Ascending aorta (tissue), 2 donors: ENCODE measurements around the gene CSNK1E. TPM values are rescaled to one million over a fixed set of nuclear protein-coding genes. Genes with fewer than 3 reads are reported as not detected.

Experiments used
- DNase-seq, 2 donors: peaks; one replicate each; pipeline ENCODE4 v3.0.0-alpha.2; 2019; ENCODE audit warnings: low spot score in 2 of 2
- H3K27ac ChIP-seq, 2 donors: fragments of 200-600 bp; sonication (generic); one replicate each; pipeline ENCODE4 v1.5.1; 2016 to 2017; ENCODE audit warnings: mild to moderate bottlenecking in 1 of 2
- H3K27me3 ChIP-seq: fragments of 200-600 bp; sonication (generic); one replicate; pipeline ENCODE4 v1.5.1; 2017
- H3K36me3 ChIP-seq, 2 donors: fragments of 200-600 bp; sonication (generic); one replicate each; pipeline ENCODE4 v1.5.1; 2016
- H3K4me1 ChIP-seq, 2 donors: fragments of 200-600 bp; sonication (generic); one replicate each; pipeline ENCODE4 v1.5.1; 2016 to 2017; ENCODE audit warnings: mild to moderate bottlenecking in 1 of 2
- H3K4me3 ChIP-seq, 2 donors: fragments of 200-600 bp; sonication (generic); one replicate each; pipeline ENCODE4 v1.5.1; 2016 to 2017; ENCODE audit warnings: mild to moderate bottlenecking in 1 of 2
- H3K9me3 ChIP-seq, 2 donors: fragments of 200-600 bp; sonication (generic); one replicate each; pipeline ENCODE4 v1.5.1; 2016
- CTCF ChIP-seq, 3 experiments: fragments of 200-600 bp in 2 of 3; fragments of 450-650 bp in 1 of 3; sonication (generic) in 2 of 3; IDR thresholded peaks; one replicate each; pipeline ENCODE4 v1.5.1; 2016 to 2019; ENCODE audit warnings: antibody characterized with exemption in 3 of 3, mild to moderate bottlenecking in 1 of 3, moderate library complexity in 1 of 3
- intact Hi-C: fragments of 100-400 bp; cut with DNase I; formaldehyde crosslinking; loops from one replicate; pipeline ENCODE4 v1.15.1; 2023
- total RNA-seq: library from RNA; depleted of rRNA; stranded (reverse); fragments of >200 nt; gene quantifications from one replicate; pipeline ENCODE4 v1.1.0, GENCODE V29; 2016

CSNK1E gene
- total RNA-seq, 1 donor from 2014 or later = 185 TPM

GRCh38 chr22:38273135-38273826 lies 44.0 kb downstream of the CSNK1E start:
- Histone ChIP-seq H3K27me3 (no peaks in the 10 kb centered on the region), H3K4me1 (peaks cover 8 to 34% of the 10 kb centered on the region in 2 donors), H3K4me3 (peak overlapping the region; percentile 90 to 92), H3K27ac (peak overlapping the region; percentile 96), H3K36me3 (no peaks in the 10 kb centered on the region), H3K9me3 (no peaks in the 10 kb centered on the region)
- TF ChIP-seq CTCF (IDR thresholded peaks at IDR 0.05) = no peak
- DNase-seq = no peak
- intact Hi-C loops = loop anchor here (2.0 to 5.0 kb wide), 3 partner anchors 46 to 204 kb away; no protein-coding TSS in a partner anchor

- intact Hi-C loops = loop anchor here (2.0 to 5.0 kb wide), 3 partner anchors 46 to 204 kb away; no protein-coding TSS in a partner anchor
- TF ChIP-seq CTCF (IDR thresholded peaks at IDR 0.05) = peak in 1 of 3 experiments; percentile 17
- peak in 1 of 2 donors; percentile 88 for DNase-seq
- Histone ChIP-seq H3K36me3 (no peaks in the 10 kb centered on the region), H3K4me3 (peak within 1 kb of the TSS; percentile 90 to 92), H3K27me3 (no peaks in the 10 kb centered on the region), H3K4me1 (peaks cover 8 to 34% of the 10 kb centered on the region in 2 donors), H3K27ac (peak within 1 kb of the TSS; percentile 96), H3K9me3 (no peaks in the 10 kb centered on the region)
Observed at GRCh38 chr22:38272373-38273134, 44.7 kb downstream of the CSNK1E start, which contains the start of gene TMEM184B. Gene TMEM184B, minus strand, starts transcription at chr22:38273010. Its CDS starts 25,049 bp downstream, at chr22:38247961.

- Histone ChIP-seq H3K4me3 (peak overlapping the region; percentile 90 to 92), H3K9me3 (no peaks in the 10 kb centered on the region), H3K36me3 (no peaks in the 10 kb centered on the region), H3K27me3 (no peaks in the 10 kb centered on the region), H3K4me1 (peaks cover 8 to 39% of the 10 kb centered on the region in 2 donors), H3K27ac (peak overlapping the region; percentile 96)
- intact Hi-C loops = loop anchor here (2.0 to 5.0 kb wide), 3 partner anchors 47 to 203 kb away; no protein-coding TSS in a partner anchor
- no peak for TF ChIP-seq CTCF (IDR thresholded peaks at IDR 0.05)
- no peak for DNase-seq
Observed at GRCh38 chr22:38271927-38272372, 45.3 kb downstream of the CSNK1E start.

GRCh38 chr22:38271101-38271500 lies 46.1 kb downstream of the CSNK1E start:
- no peaks in the 10 kb centered on the region for H3K36me3 ChIP-seq
- H3K9me3 ChIP-seq = no peaks in the 10 kb centered on the region
- no peak for TF ChIP-seq CTCF (IDR thresholded peaks at IDR 0.05)
- H3K27me3 ChIP-seq = no peaks in the 10 kb centered on the region
- DNase-seq = no peak
- H3K27ac ChIP-seq = peak overlapping the region; percentile 96
- H3K4me1 ChIP-seq = peaks cover 11 to 45% of the 10 kb centered on the region in 2 donors
- intact Hi-C loops = loop anchor here (5.0 kb wide), 1 partner anchor 54 kb away; no protein-coding TSS in a partner anchor
- peak overlapping the region; percentile 90 to 92 for H3K4me3 ChIP-seq

GRCh38 chr22:38270091-38270992 lies 46.9 kb downstream of the CSNK1E start:
- H3K27me3 ChIP-seq = no peaks in the 10 kb centered on the region
- no peaks in the 10 kb centered on the region for H3K36me3 ChIP-seq
- intact Hi-C loops = loop anchor here (5.0 kb wide), 1 partner anchor 53 kb away; no protein-coding TSS in a partner anchor
- DNase-seq = no peak
- no peak for TF ChIP-seq CTCF (IDR thresholded peaks at IDR 0.05)
- peak overlapping the region; percentile 90 to 92 for H3K4me3 ChIP-seq
- no peaks in the 10 kb centered on the region for H3K9me3 ChIP-seq
- H3K4me1 ChIP-seq = peaks cover 13 to 51% of the 10 kb centered on the region in 2 donors
- peak overlapping the region; percentile 96 for H3K27ac ChIP-seq
